WI38 (cell line): Measurements from ENCODE around the gene PSEN1.

Source experiments
- H3K4me3 ChIP-seq: 2 replicates; pipeline ENCODE4 v1.5.1; 2011; ENCODE audit warnings: low read depth, mild to moderate bottlenecking, control low read depth, low read length
- CTCF ChIP-seq: IDR thresholded peaks from 2 replicates; pipeline ENCODE4 v1.5.1; 2012; ENCODE audit warnings: low read depth, mild to moderate bottlenecking, control low read depth, low read length

The PSEN1 gene

GRCh38 chr14:73136387-73137225, at the start of gene PSEN1:
PSEN1 (plus strand) TSS chr14:73136507; CDS start chr14:73148020, 11,513 bp downstream.
- TF ChIP-seq CTCF, result no peak
- peak within 1 kb of the TSS; percentile 91 for H3K4me3 ChIP-seq

- TF ChIP-seq CTCF, result no peak
- H3K4me3 ChIP-seq, result no peak overlapping the region
These were observed 45.3 kb upstream of the PSEN1 start for GRCh38 chr14:73091044-73091443.

GRCh38 chr14:73097421-73097820, 38.9 kb upstream of the PSEN1 start:
- no peak overlapping the region for H3K4me3 ChIP-seq
- TF ChIP-seq CTCF, result no peak

- no peak for TF ChIP-seq CTCF
- H3K4me3 ChIP-seq, result no peak overlapping the region
These were observed 36.0 kb upstream of the PSEN1 start for GRCh38 chr14:73100334-73100733.

GRCh38 chr14:73102806-73103497, 33.4 kb upstream of the PSEN1 start:
- no peak for TF ChIP-seq CTCF
- H3K4me3 ChIP-seq, result no peak overlapping the region

- no peak for TF ChIP-seq CTCF
- H3K4me3 ChIP-seq, result no peak overlapping the region
These were observed 31.3 kb upstream of the PSEN1 start for GRCh38 chr14:73105050-73105449.

- no peak for TF ChIP-seq CTCF
- H3K4me3 ChIP-seq, result no peak overlapping the region
These were observed 30.6 kb upstream of the PSEN1 start for GRCh38 chr14:73105727-73106126.
